NK-92 (cell line): Measurements from ENCODE around the gene DNAJC4.
"Not testable (repeated sequence)": the region's sequence is repeated elsewhere in the genome, so short reads cannot be mapped to it uniquely, and the experiment has no call there.

Experiments used
- DNase-seq: peaks from one replicate; lab custom pipeline; 2025; ENCODE audit not compliant: unreplicated experiment; lab: John Stamatoyannopoulos, UW

Gene DNAJC4

GRCh38 chr11:64244107-64244506 is 13.8 kb downstream of the DNAJC4 start:
- no peak for DNase-seq

DNA sequence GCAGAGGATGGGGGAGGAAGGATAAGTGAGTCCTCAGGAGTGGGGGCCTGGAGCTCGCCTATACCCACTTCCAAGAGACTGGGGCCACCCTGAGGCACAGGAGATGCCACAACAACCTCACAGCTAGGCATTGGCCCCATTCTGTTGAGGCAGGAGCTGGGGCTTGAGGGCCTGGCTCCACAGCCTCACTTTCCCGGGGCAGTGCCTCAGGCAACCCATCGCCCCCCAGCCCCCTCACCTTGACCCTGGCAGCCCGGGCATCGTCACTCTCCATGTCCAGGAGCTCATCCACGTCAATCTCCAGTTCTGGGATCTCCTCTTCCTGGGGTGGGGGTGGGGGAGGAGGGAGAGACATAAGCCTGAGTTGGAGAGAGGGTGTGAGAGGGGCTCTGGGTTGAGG is 14.6 kb downstream of the DNAJC4 start:
- DNase-seq: no peak

- DNase-seq: no peak
Measured at GRCh38 chr11:64245401-64245796, 15.1 kb downstream of the DNAJC4 start.

DNA sequence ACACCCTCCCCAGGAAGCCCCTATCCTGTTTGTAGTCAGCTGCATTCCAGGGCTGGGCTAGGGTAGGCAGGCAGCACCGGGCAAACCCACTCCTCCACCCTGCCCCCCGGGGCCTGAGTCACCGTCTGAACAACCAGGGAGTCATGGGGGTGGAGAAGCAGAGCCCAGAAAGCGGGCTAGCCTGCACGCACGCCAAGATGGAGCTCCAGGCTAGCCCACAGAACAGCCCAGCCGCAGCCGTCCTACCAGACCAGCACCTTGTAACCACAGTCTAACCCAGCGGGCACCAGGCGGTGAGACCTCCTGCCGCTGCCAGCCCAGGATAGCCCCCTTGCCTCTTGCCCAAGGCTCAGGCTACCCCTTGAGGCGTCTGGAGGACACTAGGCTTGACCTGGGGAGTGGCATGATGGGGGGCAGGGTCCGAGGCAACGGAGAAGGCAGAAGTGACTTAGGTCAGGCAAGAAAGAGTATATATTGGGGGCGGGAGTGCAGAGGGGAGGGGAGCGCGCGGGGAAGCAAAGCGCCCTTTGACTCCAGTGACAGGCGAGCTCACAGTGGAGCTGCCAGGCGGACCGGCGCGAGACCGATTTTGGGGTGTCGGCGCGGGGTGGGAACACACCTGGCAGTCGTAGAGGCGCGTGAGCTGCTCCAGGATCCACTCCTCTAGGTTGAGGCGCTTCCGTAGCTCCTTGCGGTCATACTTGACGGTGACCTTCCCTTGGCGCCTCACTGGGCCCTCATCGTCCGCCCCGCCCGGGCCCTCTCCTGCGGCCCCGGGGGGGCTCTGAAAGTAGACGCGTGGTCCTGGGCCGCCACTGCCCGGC is 15.7 kb downstream of the DNAJC4 start:
- no peak for DNase-seq

DNA sequence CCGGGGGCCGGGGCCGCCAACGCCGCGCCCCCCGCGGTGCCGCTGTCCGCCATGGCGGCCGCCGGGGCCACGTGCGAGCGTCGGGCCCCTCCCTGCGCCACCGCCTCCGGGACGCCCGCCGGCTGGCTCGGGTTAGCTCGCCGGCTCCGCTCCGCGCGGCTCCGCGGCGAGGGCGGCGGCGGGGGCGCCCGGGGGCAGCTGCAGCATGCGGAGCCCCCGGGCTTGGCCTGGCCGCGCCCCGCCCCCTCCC is 16.2 kb downstream of the DNAJC4 start:
- DNase-seq: not testable (repeated sequence)

DNA sequence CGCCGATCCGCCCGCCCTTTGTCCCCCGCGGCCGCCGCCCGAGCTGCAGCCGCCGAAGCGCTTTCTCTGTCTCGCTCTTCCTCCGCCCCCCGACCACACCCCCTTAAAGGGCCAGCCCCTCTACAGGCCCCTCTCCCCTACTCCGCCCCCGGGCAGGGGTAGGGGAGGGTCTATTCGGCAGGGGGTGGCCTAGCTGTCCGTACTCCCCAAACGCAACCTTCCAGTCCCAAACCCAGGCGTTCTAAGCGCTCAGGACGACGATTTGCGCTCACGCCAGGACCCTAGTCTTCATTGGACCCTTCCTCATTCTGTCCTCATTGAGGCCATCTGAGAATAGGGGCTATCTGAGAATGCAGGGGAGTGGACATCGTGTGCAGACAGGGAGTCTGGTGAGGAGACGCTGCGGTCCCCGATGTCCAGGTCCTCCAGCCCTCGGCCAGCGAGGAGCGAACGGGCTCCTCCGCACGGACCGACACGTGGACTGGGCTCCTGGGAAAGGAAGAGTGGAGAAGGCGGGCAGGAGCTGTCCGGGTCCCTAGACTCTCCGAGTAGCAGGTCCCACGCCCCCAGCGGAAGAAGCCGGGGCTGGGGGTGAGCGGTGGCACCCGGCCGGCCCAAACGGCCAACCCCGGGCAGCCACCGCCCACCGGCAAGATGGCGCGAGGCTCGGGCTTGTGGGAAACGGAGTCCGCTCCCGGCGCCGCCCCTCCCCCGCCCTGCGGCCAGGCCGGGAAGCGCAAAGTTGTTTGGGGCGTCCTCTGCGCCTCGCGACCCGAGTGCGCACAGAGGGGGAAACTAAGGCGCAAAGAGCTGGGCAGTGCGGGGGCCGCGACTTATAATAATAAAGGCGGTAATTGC is 16.8 kb downstream of the DNAJC4 start, which contains the start of gene PPP1R14B:
Gene PPP1R14B, minus strand, starts transcription at position 73 of the 858 bp plus-strand sequence. CDS start 270 bp downstream, outside the sequence.
- DNase-seq: no peak

DNA sequence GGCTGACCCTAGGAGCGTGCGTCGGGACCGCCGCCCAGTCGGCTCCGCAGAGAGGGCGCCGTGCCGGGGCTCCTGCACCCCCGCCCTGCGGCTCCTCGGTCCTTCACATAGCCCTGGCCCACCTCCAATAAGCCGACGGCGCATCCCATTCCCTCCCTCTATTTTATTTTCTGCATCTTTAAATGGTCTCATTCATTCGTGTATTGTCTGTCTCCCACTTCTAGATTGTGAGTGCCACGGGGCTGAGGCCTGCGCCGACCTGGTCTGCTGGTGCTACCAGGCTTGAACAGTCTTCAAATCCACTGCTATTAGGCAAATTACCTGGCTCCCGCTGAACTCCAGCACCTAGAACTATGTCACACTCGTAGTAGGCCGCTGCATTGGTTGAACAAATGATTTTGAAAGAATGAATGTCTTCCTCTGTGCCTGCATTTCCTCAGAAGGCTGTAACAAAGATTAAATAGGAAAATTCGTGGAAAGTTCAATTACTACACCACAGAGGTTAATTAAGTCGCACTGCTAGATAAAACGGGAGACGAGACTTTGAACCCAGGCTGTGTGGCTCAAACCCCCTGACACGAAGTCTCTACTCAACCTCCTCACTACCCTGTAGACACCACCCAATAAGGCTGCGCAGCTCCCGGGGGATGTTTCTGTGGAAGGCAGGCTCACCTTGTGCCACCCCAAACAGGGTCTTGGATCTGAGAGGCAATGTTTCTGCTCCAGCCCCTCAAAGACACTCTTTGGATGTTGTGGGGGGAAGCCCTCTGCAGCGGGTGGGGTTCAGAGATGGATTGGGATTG is 17.6 kb downstream of the DNAJC4 start:
- DNase-seq: no peak

GRCh38 chr11:64248578-64248977 is 18.2 kb downstream of the DNAJC4 start:
- DNase-seq: no peak

- no peak for DNase-seq
Measured at GRCh38 chr11:64249038-64249437, 18.7 kb downstream of the DNAJC4 start.

- DNase-seq: no peak
Measured at GRCh38 chr11:64249563-64250414, 19.4 kb downstream of the DNAJC4 start.

- DNase-seq: no peak
Measured at GRCh38 chr11:64250415-64251015, 20.2 kb downstream of the DNAJC4 start.

DNA sequence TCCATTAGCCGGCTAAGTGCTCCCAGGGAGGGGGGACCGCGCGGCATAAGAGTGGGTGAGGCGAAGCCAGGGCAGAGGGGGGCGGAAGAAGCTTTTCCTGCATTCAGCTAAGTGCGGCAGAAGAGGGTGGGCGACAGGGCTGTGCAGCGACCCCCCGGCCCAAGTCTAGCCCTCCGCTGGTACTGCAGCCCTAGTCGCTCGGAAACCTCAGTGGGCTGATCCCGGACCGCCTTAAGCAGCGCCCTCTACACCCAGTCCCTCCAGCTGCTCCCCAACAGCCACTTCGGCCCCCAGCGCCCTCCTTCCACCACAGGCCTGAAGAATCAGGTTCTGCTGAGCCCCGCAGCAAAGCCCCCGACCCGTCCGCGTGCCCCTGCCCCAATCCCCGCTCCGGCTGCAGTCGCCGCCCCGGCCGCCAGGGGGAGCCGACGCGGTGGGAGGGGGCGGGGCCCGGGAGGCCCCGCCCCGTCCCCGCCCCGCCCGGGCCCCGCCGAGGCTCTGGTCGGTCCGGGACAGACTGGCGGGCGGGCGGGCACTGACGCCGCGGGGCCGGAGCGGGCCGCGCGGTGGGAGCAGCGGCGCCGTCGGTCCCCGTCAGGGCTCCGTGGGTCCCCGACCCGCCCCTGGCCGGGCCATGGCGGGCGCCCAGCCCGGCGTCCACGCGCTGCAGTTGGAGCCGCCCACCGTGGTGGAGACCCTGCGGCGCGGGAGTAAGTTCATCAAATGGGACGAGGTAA is 20.8 kb downstream of the DNAJC4 start, which contains the start of gene PLCB3:
Gene PLCB3, plus strand, starts transcription at position 515 of the 737 bp plus-strand sequence. Its CDS starts 120 bp downstream, at position 635.
- DNase-seq: no peak

DNA sequence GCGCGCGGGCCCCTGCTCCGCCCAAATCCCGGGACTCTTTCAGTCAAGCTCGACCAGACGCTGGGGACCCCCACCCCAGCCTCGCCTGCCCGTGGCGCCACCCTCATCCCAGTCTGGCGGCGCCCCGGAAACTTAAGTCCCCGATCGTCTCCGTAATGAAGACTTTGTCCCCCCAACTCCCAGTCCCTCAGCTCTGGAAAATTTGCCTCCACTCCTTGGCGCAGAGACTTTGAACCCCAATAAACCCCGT is 21.3 kb downstream of the DNAJC4 start:
- DNase-seq: no peak

- no peak for DNase-seq
Measured at GRCh38 chr11:64252003-64252872, 21.9 kb downstream of the DNAJC4 start.

GRCh38 chr11:64253043-64253442 is 22.7 kb downstream of the DNAJC4 start:
- DNase-seq: no peak

DNA sequence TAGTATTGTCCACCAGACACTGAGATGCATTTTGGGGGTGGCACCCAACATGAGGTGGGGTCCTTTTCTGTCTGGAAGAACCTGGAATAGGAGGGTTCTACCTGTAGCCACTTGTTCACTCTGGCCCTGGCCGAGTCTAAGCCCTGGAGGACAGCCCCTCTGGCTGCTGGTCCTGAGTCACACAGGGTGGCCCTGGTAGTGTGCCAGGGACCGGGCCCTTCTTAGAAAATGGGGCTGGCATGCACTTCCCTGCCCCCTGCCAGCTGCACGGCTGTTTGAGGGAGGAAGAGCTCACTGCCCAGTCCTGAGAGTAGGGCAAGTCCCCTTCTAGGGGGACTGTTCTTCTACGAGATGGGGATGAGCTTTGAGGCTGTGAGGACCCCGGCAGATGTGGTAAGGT is 23.1 kb downstream of the DNAJC4 start:
- DNase-seq: no peak

GRCh38 chr11:64254326-64254725 is 24.0 kb downstream of the DNAJC4 start:
- no peak for DNase-seq
